HK-2 (cell line): ENCODE measurements around the gene RIMS1.
"Not testable (repeated sequence)": the region's sequence is repeated elsewhere in the genome, so short reads cannot be mapped to it uniquely, and the experiment has no call there.

Experiments used
- DNase-seq: peaks from one replicate; pipeline ENCODE4 v3.0.0-alpha.2; 2018; ENCODE audit not compliant: unreplicated experiment

The RIMS1 gene

DNA sequence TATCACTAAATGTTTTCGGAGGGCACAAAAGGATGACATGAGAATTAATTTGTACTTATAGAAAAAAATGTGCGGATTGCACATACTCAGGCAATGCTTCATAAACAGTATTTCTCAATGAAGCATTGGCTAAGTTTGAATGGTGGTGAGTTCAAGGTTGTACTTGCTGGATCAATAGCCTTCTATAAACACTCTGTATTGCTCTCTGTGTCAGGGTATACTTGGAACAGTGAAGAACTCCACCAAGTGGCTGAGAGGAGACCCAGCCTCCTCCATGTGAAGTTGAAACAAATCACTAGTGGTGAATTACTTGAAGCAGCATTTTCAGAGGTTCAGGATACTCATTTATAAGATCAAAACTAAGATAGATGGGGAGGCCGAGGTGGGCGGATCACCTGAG is 360.6 kb downstream of the RIMS1 start:
- DNase-seq = no peak

- no peak for DNase-seq
These were observed 362.3 kb downstream of the RIMS1 start for GRCh38 chr6:72248621-72249020.

GRCh38 chr6:72250664-72251063 is 364.3 kb downstream of the RIMS1 start:
- no peak for DNase-seq

DNA sequence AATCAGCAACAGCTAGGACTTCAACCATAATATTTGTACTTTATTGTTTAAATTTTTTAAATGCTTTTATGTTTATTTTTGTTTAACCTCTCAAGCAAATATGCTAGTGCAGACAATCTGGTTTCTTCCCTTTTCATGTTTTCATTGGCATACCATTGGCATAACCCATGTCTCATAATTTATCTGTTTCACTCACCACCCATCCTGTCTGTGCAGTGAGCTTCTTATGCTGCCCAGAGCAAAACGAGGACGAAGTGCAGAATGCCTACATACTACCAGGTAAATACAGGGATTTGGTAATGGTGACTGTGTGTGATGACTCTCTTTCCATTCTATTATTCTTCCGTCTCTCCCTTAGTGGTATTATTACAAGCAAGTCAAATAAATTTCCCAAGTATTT is 374.1 kb downstream of the RIMS1 start:
- no peak for DNase-seq

DNA sequence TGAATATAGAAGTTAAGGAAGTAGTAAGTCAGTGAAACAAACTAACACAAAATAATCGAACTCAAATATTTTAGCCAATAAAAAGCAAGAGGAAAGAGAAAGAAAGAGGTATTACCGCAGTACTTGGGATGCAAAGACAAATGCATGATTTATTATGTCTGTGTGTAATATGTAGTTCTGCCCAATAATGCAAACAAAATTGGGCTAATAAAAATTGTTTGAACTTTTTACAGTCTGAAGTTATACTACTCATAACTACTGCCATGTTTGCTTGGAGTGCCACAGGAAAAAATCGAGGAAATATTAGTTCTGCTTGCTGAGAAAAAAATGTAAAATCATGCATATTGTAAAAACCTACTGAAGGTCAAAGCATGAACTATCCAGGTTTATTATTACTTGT is 375.2 kb downstream of the RIMS1 start:
- DNase-seq = no peak

- DNase-seq = no peak
These were observed 375.9 kb downstream of the RIMS1 start for GRCh38 chr6:72262254-72262653.

- no peak for DNase-seq
These were observed 381.1 kb downstream of the RIMS1 start for GRCh38 chr6:72267470-72267869.

DNA sequence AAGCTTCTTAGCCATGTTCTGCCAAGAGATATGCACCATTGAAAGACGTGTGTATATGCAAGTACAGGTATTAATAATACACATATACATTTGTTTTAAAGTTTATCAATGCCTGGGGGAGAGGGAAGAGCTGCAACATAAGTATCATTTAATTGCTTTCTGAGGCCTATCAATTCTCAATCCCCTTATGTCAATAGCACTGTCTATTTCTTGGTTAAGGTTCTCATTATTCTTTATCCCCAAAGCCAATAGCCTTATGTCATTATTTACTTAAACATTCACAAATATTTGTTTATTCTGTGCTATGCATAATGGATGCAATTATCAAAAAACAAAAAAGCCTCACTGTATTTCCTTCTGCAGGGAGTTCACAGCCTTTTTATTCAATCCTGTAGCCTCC is 385.2 kb downstream of the RIMS1 start:
- no peak for DNase-seq

GRCh38 chr6:72272958-72273357 is 386.6 kb downstream of the RIMS1 start:
- no peak for DNase-seq

DNA sequence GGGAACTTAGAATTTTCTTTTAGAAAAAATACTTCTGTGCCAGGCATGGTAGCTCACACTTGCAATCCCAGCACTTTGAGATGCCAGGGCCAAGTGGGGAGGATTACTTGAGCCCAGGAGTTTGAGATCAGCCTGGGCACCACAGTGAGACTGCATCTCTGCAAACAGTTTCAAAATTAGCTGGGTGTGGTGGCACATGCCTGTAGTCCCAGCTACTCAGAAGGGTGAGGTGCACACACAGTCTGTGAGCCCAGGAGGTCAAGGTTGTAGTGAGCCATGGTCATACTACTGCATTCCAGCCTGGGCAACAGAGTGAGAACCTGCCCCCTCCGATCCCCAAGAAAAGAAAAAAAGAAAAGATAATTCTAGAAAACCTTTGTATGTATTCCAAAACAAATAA is 389.5 kb downstream of the RIMS1 start:
- DNase-seq = no peak

- DNase-seq = no peak
These were observed 395.9 kb downstream of the RIMS1 start for GRCh38 chr6:72282201-72282600.

DNA sequence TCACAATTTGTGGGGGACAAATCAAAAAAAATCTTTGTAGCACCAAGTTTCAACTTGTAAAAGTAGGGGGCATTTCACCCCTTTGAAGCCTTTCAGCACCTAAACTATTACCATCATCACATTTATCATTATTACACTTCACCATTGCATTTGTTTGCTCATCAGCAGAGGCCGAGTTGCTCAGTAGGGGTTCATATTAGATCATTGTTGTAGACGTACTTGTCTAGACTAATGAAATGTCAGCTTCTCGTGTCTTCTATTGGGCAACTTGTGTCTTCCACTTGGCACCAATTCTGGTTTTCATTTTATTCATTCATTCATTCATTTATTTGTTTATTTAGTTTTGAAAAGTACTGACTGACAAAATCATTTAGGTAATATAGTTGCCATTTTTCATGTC is 397.2 kb downstream of the RIMS1 start:
- no peak for DNase-seq

DNA sequence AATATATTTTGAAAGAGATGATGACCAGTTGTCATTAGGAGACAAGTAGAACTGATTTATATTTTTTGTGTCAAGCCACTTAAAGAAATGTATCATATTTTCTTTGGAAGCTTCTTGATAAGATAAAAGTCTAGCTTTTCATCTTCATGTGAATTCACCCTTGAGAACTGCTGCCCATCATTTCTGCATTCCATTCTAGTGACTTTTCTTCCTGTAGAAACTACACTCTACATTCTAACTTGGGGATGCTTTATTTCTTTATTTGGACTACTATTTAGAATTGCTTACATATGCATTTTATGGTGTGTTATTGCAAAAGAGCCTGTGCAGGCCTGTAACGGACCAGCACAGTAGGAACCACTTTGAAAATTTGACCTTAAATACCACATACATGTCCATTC is 400.6 kb downstream of the RIMS1 start:
- DNase-seq = no peak

DNA sequence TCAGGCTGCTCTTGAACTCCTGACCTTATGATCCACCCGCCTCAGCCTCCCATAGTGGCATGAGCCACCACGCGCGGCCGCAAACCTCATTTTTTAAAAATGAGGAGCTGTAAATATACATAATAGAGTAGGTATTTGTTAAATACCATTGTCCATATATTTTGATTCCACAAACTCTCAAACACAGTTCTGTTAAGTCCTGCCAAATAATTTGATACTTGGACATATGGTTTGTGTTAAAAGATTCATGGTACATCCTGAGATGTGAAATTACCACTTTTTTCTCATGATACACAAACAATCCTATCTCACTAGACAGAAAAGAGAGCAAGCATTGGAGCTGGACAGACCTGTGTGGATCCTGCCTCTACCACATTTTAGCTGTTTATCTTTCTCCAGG is 401.5 kb downstream of the RIMS1 start:
- no peak for DNase-seq

DNA sequence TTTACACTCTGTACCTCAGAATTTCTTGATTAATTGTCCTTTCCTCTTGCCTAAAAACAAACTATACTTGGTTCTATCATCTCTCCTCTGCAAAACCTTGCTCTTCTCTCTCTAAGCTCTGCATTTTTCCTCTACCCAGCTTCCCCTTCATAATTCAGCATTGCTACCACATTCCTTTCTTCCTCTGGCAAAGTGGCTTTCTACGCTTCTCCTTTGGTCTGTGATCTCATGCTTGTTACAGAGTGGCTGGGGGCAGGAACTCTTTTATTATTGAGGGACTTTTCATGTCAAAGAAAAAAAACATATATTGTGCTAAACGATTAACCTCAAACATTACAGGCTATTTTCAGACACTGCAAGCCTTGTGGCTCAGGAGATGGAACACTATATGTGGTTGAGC is 402.2 kb downstream of the RIMS1 start:
- DNase-seq = no peak

- no peak for DNase-seq
These were observed 404.3 kb downstream of the RIMS1 start for GRCh38 chr6:72290620-72291019.

GRCh38 chr6:72296375-72296774 is 410.0 kb downstream of the RIMS1 start:
- DNase-seq = no peak

DNA sequence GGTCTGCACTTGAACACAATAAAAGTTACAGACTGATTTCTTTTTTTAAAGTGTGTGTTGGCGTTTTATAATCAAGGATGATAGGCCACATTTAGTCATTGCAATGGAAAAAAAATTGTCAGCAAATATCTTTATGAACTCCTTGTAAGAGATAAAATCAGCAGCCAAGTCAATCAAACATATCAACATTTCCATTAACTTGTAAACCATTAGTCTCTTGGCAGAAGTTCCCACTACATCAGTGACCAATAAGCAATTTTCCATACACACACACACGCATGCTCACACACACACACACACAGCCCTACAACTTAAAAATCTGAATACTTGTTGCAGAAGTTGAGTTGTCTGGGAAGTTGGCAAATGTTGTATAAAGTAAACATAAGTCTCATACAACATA is 419.6 kb downstream of the RIMS1 start:
- DNase-seq = no peak

GRCh38 chr6:72316675-72317380 is 430.5 kb downstream of the RIMS1 start:
- no peak for DNase-seq

GRCh38 chr6:72321788-72322187 is 435.4 kb downstream of the RIMS1 start:
- no peak for DNase-seq

DNA sequence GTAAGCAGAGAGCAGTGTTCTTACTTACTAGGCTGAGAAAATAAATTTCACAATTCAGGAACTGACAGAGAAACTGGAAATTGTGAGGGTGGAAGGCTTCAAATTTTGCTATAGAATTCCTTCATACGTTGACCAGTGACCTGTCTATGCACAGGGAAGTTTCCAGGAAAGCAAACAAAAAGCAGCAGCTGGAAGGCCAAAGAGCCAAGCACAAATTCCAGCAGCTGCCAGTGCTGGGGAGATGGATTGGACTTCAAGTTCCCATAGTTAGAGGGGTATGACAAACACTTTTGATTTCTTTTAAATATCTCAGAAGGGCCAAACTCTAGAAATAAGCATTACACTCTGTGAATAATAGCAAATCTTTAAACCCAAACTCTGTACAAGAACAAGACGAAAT is 436.4 kb downstream of the RIMS1 start:
- DNase-seq = no peak

DNA sequence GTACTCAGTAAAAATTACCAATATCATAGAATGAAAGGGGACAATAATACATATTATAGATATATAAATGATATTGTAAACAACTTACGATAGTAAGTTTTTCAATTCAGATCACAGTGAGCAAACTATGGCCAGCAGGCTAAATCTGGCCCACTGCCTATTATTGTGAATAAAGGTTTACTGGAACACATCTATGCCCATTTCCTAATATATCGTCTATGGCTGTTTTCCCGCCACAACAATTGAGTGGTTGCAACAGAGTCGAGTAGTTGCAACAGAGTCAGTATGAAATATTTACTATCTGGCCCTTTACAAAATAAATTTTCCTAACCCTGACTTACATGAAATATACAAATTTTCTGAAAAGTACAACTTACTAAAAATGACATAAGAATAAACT is 438.2 kb downstream of the RIMS1 start:
- no peak for DNase-seq

DNA sequence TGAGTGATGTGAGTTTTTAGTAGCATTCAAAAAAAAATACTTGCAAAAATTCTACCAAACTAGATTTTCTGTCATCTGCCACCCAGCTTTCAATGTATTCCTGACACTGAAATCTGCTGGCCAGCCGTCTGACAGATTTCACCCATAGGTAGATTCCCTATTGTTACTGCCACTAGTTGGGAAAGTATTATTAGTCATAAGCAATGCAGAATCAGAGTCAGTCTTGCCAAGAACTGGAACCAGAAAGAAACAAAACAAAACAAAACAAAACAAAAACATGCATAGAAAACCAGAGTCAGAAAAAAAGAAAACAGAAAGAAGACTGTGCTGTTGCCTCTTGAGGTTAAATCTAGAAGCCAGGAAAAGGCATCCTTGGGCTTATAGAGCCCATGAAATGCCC is 442.4 kb downstream of the RIMS1 start:
- DNase-seq = no peak

GRCh38 chr6:72335203-72335602 is 448.9 kb downstream of the RIMS1 start:
- DNase-seq = not testable (repeated sequence)
